Activated naive CD4-positive, alpha-beta T cell treated with anti-CD3 and anti-CD28 coated beads for 36 hours (primary cell): ENCODE results near the gene MTHFD1. TPM values are rescaled to one million over a fixed set of nuclear protein-coding genes. Genes with fewer than 3 reads are reported as not detected.

ENCODE experiments used
- CTCF ChIA-PET: fragments of 350-600 bp; sonication (Branson Sonifier 250); formaldehyde crosslinking; loops from one replicate; lab custom pipeline; 2021; ENCODE audit warnings: antibody characterized with exemption; lab: Charles Lee
- DNase-seq: peaks from one replicate; pipeline ENCODE4 v3.0.0-alpha.2; 2020
- H3K27ac Mint-ChIP-seq: one replicate; pipeline ENCODE4 v1.8.0; 2021; ENCODE audit warnings: mild to moderate bottlenecking, mixed read lengths
- H3K27me3 Mint-ChIP-seq: one replicate; pipeline ENCODE4 v1.8.0; 2021; ENCODE audit warnings: low read depth, mixed read lengths
- H3K36me3 Mint-ChIP-seq: one replicate; pipeline ENCODE4 v1.8.0; 2021; ENCODE audit warnings: low read depth, mixed read lengths
- H3K4me1 Mint-ChIP-seq: one replicate; pipeline ENCODE4 v1.8.0; 2021; ENCODE audit warnings: low read depth, mixed read lengths
- H3K4me3 Mint-ChIP-seq: one replicate; pipeline ENCODE4 v1.8.0; 2021; ENCODE audit warnings: mild to moderate bottlenecking, moderate library complexity, mixed read lengths
- H3K9me3 Mint-ChIP-seq: one replicate; pipeline ENCODE4 v1.8.0; 2021; ENCODE audit warnings: mixed read lengths
- intact Hi-C: fragments of 100-400 bp; cut with micrococcal nuclease; formaldehyde crosslinking; loops from one replicate; pipeline ENCODE4 v1.15.1; 2023
- total RNA-seq, 2 experiments: library from RNA; stranded (reverse); gene quantifications; one replicate each; pipeline ENCODE4 v1.2.3, GENCODE V29; 2021

Gene MTHFD1
- total RNA-seq, 2 experiments from 2014 or later: 240 to 247 TPM

DNA sequence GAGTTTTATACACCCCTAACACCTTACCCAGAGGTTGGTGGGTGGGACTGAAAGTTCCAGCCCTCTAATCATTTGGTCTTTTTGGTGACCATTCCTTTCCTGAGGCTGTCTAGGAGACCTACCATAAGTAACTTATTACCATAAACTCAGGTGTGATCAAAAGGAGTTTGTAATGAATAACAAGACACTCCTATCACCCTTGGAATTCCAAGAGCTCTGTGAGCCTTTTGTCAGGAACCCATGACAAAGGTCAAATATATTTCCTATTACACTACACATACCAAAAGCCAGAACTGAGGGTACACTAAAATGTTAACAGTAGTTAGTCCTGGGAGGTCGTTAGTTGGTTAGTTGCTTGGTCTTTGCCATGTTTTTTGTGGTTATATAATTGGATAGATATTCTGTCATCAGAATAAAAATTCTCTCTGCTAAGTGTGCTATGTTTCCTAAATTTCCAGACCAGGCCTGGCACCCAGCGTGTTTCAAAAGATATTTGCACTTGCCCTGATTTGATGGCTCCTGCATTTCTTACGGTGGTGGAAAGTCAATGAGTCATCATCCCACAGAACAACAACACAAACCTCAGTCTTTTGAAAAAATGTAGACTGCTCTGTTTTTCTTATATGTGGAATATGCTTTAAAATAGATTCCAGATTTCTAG, 50.2 kb downstream of the MTHFD1 start:
- Mint-ChIP-seq H3K27ac (no peak overlapping the region), H3K36me3 (peaks cover 62% of the 10 kb centered on the region)
- CTCF ChIA-PET: interaction anchor here (1.0 kb wide), 1 partner anchor 8 kb away, joined by 4 read pairs; no protein-coding TSS in a partner anchor

DNA sequence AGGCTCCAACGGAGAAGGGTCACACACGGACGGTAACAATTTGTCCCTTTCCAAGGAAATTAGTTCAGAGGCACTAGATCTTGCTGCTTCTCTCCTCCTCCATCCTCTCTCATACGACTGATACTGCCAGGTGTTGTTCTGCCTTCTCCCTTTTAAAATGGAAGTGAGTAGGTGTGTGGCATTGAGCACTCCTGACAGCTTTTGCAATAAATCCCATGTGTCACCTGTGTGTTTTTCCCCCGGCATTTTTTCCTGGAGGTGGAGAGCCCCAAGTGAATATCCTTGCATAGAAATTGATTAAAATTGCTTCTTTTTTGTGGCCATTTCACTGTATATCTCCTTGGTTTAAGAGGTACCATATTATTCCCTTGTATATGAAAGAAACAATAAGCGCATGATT, 51.0 kb downstream of the MTHFD1 start:
- H3K27me3 Mint-ChIP-seq: no peaks in the 10 kb centered on the region
- H3K4me1 Mint-ChIP-seq: peaks cover 9% of the 10 kb centered on the region
- intact Hi-C loops: no loop called here
- peaks cover 64% of the 10 kb centered on the region for H3K36me3 Mint-ChIP-seq
- H3K27ac Mint-ChIP-seq: no peak overlapping the region
- H3K4me3 Mint-ChIP-seq: no peak overlapping the region
- DNase-seq: no peak
- CTCF ChIA-PET: interaction anchor here (1.5 to 2.1 kb wide), 2 partner anchors 10 to 41 kb away, joined by 4 to 13 read pairs; no protein-coding TSS in a partner anchor
- no peaks in the 10 kb centered on the region for H3K9me3 Mint-ChIP-seq

More for the DNA sequence above, 50.2 kb downstream of the MTHFD1 start:
- intact Hi-C loops: no loop called here
- no peak overlapping the region for H3K4me3 Mint-ChIP-seq
- H3K27me3 Mint-ChIP-seq: no peaks in the 10 kb centered on the region
- H3K4me1 Mint-ChIP-seq: peaks cover 4% of the 10 kb centered on the region
- H3K9me3 Mint-ChIP-seq: no peaks in the 10 kb centered on the region
- DNase-seq: no peak

DNA sequence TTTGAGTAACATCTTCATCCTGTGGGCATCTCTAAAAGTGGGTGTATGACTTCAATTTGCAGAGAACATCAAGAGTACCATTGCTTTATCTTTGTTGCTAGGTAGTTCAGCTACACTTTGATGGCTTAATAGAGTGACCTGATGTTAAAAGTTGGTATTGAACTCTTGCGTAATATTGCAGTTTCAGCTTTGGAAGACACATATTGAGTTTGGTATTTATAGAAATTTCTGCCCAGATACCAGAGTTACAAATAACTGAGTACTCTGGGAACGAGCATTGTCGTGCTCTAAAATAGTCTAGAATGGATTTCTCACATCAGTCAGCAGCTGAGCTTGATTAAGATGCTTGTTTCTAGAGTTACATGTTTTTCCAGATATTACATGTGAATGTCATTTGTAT, 52.3 kb downstream of the MTHFD1 start:
- CTCF ChIA-PET: interaction anchor here (1.5 to 2.1 kb wide), 2 partner anchors 11 to 39 kb away, joined by 4 to 13 read pairs; no protein-coding TSS in a partner anchor
- intact Hi-C loops: no loop called here
- no peak overlapping the region for H3K4me3 Mint-ChIP-seq
- peaks cover 66% of the 10 kb centered on the region for H3K36me3 Mint-ChIP-seq
- H3K4me1 Mint-ChIP-seq: peaks cover 22% of the 10 kb centered on the region
- H3K27me3 Mint-ChIP-seq: no peaks in the 10 kb centered on the region
- H3K9me3 Mint-ChIP-seq: no peaks in the 10 kb centered on the region
- no peak overlapping the region for H3K27ac Mint-ChIP-seq
- DNase-seq: no peak

DNA sequence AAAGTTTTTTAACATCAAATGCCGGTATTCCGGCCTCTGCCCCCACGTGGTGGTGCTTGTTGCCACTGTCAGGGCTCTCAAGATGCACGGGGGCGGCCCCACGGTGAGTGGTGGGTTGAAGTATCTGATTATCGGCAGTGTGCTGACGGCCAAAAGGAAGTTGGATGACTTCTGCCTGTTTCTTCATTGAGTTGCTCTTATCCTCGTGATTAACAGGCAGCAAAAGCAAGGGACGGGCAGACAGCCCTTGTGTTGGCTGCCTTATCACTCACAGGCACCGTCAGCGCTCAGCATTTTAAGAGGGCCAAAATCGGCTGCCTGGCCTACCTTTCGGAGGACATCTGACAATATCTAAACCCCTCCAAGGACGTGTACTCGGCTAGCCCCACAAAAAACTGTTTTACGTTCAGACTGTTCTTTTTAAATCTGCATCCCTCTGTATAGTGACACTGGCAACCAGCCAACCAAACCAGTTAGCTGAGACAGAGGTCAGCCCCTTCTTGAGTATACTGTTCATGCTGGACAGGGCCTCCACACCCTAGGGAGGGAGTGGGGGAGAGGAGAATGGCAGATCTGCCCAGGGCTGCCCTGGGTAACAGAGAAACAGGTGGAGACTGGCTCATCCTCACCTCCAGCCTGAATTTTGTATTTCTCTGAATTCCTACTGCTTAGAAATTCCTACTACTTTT, 54.3 kb downstream of the MTHFD1 start:
- CTCF ChIA-PET: interaction anchor here (1.2 kb wide), 1 partner anchor 14 kb away, joined by 4 read pairs; no protein-coding TSS in a partner anchor
- intact Hi-C loops: no loop called here
- peaks cover 55% of the 10 kb centered on the region for H3K36me3 Mint-ChIP-seq
- no peaks in the 10 kb centered on the region for H3K27me3 Mint-ChIP-seq
- no peak overlapping the region for H3K4me3 Mint-ChIP-seq
- DNase-seq: no peak
- H3K27ac Mint-ChIP-seq: no peak overlapping the region
- peaks cover 25% of the 10 kb centered on the region for H3K4me1 Mint-ChIP-seq
- H3K9me3 Mint-ChIP-seq: no peaks in the 10 kb centered on the region

DNA sequence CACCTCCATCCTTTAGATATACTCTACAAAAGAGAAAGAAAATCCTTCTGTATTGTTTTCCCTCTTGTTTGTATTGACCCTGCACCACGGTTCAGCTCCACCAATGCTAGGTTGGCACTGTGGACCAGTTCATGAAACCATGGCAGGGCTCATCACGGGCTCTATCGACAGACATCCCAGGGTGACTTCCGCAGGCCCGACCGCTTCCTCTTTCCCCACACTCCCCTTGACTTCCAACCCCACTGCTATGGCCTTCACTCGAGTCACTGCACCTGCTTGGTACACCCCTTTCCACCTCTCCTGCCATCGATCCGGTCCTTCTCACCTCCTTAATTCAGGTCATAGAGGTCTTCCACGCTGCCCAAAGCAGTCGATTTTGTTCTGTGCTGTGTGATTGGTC, 56.0 kb downstream of the MTHFD1 start:
- Mint-ChIP-seq H3K27ac (no peak overlapping the region), H3K36me3 (peaks cover 45% of the 10 kb centered on the region), H3K4me1 (peaks cover 22% of the 10 kb centered on the region), H3K9me3 (no peaks in the 10 kb centered on the region), H3K27me3 (no peaks in the 10 kb centered on the region), H3K4me3 (no peak overlapping the region)
- intact Hi-C loops: no loop called here
- no peak for DNase-seq
- CTCF ChIA-PET: interaction anchor here (1.8 to 2.7 kb wide), 2 partner anchors 14 to 21 kb away, joined by 4 to 16 read pairs; no protein-coding TSS in a partner anchor

DNA sequence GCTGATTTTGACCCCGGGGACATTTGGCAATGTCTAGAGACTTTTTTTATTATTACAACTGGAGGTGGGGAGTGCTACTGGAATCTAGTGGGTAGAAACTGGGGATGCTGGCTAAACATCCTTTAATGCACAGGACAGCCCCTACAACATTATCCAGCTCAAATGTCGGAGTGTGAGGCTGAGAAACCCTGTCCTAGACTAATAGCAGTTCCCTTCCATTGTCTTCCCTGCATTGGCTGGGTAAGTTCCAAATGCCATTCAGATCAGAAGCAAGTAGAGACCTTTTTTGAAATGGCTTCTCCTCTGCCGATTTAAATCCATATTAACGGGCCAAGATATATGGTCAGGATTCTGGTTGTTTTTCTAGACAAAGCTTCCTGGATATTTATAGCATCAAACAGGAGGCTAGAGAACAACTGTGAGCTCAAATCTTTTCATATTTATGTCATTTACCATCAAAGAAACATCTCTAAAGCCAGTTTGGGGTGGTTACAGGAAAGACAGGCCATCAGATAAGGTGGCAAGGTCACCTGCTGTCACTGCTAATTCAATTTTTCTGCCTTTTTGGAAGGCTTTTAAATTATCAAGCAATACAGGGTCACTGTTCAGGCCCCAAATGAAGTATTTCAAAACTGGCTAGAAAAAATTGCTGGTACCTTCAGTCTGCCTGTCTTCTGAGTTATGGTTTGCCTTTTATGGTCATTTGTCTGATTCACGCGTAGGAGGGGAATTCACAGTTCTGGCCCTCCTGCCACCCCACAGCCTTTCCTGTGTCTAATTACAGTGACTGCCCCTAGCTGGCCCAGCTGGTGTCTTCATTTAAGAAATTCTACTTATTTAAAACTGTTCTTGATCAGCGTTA, 57.1 kb downstream of the MTHFD1 start:
- H3K36me3 Mint-ChIP-seq: peaks cover 50% of the 10 kb centered on the region
- H3K27ac Mint-ChIP-seq: peak overlapping the region; percentile 75
- peak; percentile 55 for DNase-seq
- no peaks in the 10 kb centered on the region for H3K27me3 Mint-ChIP-seq
- no peak overlapping the region for H3K4me3 Mint-ChIP-seq
- no peaks in the 10 kb centered on the region for H3K9me3 Mint-ChIP-seq
- intact Hi-C loops: loop anchor here (1.0 to 5.0 kb wide), 2 partner anchors 20 to 67 kb away; partner anchors contain the start of gene AKAP5
- peaks cover 32% of the 10 kb centered on the region for H3K4me1 Mint-ChIP-seq
- CTCF ChIA-PET: interaction anchor here (1.0 to 2.7 kb wide), 4 partner anchors 15 to 192 kb away, joined by 3 to 16 read pairs (median 3); no protein-coding TSS in a partner anchor

DNA sequence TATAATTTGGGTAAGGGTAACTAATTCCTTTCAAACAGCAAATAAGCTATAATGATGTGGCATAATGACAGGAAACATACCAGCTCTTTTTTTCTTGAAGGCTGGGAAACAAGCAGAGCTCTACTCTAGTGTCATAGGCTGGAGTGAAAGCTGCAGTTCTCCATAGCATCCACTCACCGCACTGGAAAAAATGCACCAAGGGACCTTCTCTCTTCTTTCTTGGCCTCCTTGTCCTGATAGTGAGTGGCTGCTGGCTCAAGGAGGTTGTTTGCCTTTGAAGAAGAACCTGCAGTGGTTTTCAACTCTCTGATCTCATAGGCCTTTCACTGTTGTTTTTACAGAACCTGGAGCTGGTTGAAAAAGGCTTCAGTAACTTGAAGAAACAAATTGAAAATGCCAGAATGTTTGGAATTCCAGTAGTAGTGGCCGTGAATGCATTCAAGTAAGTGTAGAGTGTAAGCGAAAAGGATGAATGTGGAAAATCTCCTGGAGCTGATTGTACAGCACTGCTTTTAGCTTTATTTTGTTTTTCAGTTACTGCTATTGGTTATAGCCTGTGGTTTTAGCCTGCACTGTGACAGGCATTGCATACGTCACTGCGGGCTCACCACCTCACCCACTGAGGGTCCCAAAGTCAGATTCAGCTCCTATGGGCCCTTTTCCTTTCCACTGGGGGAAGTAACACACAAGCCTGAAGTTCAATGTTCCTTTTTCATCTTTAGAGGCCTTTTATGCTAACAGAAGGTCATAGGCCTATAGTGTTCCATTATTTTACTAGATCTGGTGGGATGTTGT, 59.9 kb downstream of the MTHFD1 start:
- peaks cover 43% of the 10 kb centered on the region for H3K36me3 Mint-ChIP-seq

DNA sequence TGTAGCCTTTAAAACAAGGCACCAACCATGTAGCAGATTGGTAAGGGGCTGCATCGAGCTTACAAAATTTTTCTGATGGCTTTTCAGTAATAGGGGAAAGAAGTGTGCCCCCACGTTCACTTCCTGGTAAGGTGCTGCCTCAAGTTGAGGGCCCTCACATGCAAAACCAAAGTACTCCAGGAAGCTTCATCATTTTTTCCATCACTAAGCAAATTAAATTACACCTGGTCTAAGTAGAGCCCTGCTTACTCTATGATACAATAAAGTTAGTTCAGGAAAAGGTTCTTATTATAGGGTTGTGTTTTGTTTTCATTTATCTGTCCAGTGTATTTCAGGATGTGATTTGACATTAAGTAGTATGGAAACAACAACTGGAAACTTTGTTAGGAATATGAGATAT, 62.1 kb downstream of the MTHFD1 start:
- no peak overlapping the region for H3K4me3 Mint-ChIP-seq
- peak; percentile 33 for DNase-seq
- H3K9me3 Mint-ChIP-seq: no peaks in the 10 kb centered on the region
- H3K27ac Mint-ChIP-seq: peak overlapping the region; percentile 71
- H3K27me3 Mint-ChIP-seq: no peaks in the 10 kb centered on the region
- intact Hi-C loops: no loop called here
- H3K36me3 Mint-ChIP-seq: peaks cover 40% of the 10 kb centered on the region
- H3K4me1 Mint-ChIP-seq: peaks cover 23% of the 10 kb centered on the region
- CTCF ChIA-PET: interaction anchor here (0.6 to 0.7 kb wide), 3 partner anchors 15 to 22 kb away, joined by 3 to 4 read pairs (median 3); no protein-coding TSS in a partner anchor

More for the DNA sequence above, 59.9 kb downstream of the MTHFD1 start:
- CTCF ChIA-PET: interaction anchor here (0.9 to 1.3 kb wide), 4 partner anchors 18 to 189 kb away, joined by 3 to 6 read pairs (median 4); no protein-coding TSS in a partner anchor
- Mint-ChIP-seq H3K4me1 (peaks cover 38% of the 10 kb centered on the region), H3K4me3 (no peak overlapping the region), H3K27me3 (no peaks in the 10 kb centered on the region), H3K9me3 (no peaks in the 10 kb centered on the region), H3K27ac (peak overlapping the region; percentile 44)
- intact Hi-C loops: loop anchor here (5.0 kb wide), 1 partner anchor 64 kb away; no protein-coding TSS in a partner anchor
- no peak for DNase-seq

DNA sequence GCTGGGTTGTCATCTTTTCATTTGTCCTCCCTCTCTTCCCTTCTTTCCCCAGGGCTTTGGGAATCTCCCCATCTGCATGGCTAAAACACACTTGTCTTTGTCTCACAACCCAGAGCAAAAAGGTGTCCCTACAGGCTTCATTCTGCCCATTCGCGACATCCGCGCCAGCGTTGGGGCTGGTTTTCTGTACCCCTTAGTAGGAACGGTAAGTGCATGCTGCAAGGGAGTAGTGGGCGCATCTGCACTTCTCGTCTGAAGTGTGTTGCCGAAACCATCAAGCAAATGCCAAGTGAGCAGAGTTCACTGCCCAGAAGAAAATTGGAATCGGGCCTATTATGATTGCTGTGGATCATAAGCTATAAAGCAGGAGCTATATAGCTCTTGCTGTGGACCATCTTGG, 66.5 kb downstream of the MTHFD1 start:
- DNase-seq: no peak
- peaks cover 13% of the 10 kb centered on the region for H3K4me1 Mint-ChIP-seq
- intact Hi-C loops: no loop called here
- no peaks in the 10 kb centered on the region for H3K27me3 Mint-ChIP-seq
- H3K4me3 Mint-ChIP-seq: no peak overlapping the region
- CTCF ChIA-PET: interaction anchor here (1.4 kb wide), 1 partner anchor 25 kb away, joined by 6 read pairs; no protein-coding TSS in a partner anchor
- H3K27ac Mint-ChIP-seq: no peak overlapping the region
- H3K9me3 Mint-ChIP-seq: no peaks in the 10 kb centered on the region
- H3K36me3 Mint-ChIP-seq: peaks cover 50% of the 10 kb centered on the region

DNA sequence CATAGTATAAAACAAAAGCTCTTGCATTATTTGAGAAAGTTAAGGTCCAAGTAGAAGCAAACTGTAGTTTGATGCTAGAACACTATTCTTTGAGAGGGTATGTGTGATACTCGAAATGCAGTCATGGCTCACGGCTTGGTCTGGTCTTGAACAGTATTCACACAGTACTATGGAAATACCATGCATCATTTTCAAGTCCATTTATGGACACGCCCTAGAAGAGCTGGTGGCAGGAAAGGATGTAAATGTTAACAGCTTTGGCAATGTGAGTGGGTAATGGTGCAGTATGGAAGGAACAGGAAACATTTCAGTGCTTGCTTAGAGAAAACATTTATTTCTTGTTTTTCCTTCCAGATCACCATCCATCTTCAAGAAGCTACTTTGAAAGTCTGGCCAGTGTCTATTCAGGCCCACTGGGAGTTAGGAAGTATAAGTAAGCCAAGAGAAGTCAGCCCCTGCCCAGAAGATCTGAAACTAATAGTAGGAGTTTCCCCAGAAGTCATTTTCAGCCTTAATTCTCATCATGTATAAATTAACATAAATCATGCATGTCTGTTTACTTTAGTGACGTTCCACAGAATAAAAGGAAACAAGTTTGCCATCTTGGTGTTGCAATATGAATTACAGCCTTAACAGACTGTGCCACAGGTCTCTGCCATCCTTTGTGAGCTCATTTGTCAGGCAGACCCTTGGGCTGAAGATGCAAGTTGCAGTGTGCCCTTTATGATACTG, 71.4 kb downstream of the MTHFD1 start:
- no peak for DNase-seq
- H3K9me3 Mint-ChIP-seq: no peaks in the 10 kb centered on the region
- H3K27me3 Mint-ChIP-seq: no peaks in the 10 kb centered on the region
- H3K27ac Mint-ChIP-seq: no peak overlapping the region
- intact Hi-C loops: no loop called here
- CTCF ChIA-PET: interaction anchor here (0.5 to 0.7 kb wide), 2 partner anchors 29 to 84 kb away, joined by 3 read pairs; no protein-coding TSS in a partner anchor
- H3K4me3 Mint-ChIP-seq: no peak overlapping the region
- H3K4me1 Mint-ChIP-seq: peaks cover 6% of the 10 kb centered on the region
- peaks cover 32% of the 10 kb centered on the region for H3K36me3 Mint-ChIP-seq
